ENCODE data around the gene SLC39A6. TPM values are rescaled to one million over a fixed set of nuclear protein-coding genes. Genes with fewer than 3 reads are reported as not detected.

SLC39A6 gene
- total and polyA plus RNA-seq, 2 donors (not counting 3 experiments of a cell fraction or from before 2014, with no cell fraction given), result 13.8 to 23.1 TPM

GRCh38 chr18:36135264-36135663 is 6.1 kb upstream of the SLC39A6 start:
- H3K4me3 ChIP-seq (replicated peaks in 1 of 3; ENCODE audit: insufficient read depth in 1 of 3, low read depth in 1 of 3, low read length in 3 of 3), result no peak overlapping the region
- no peak overlapping the region for H2AFZ ChIP-seq (ENCODE audit: low read depth, low read length)
- H3K4me2 ChIP-seq (ENCODE audit: insufficient read depth, low read length), result no peak overlapping the region
- peaks cover 38% of the 10 kb centered on the region for H3K79me2 ChIP-seq (ENCODE audit: control insufficient read depth, insufficient read depth, low read length)
- H3K27ac ChIP-seq (ENCODE audit: insufficient read depth, low read depth, low read length), result no peak overlapping the region
- H3K4me1 ChIP-seq (ENCODE audit: control insufficient read depth, extremely low read depth, insufficient read depth, low read length), result peaks cover 8% of the 10 kb centered on the region
- intact Hi-C loops (cut with micrococcal nuclease), result no loop called here
- H4K20me1 ChIP-seq (replicated peaks; ENCODE audit: control insufficient read depth, extremely low read depth, insufficient read depth, low read length), result no peaks in the 10 kb centered on the region
- no peak for TF ChIP-seq FOS (IDR thresholded peaks at IDR 0.05; ENCODE audit: borderline replicate concordance, insufficient read depth, low read length)
- TF ChIP-seq POLR2AphosphoS5 (IDR thresholded peaks at IDR 0.05; ENCODE audit: insufficient read depth, low read depth, low read length), result no peak
- TF ChIP-seq POLR2A (IDR thresholded peaks at IDR 0.05; ENCODE audit: low read depth, low read length), result no peak
- TF ChIP-seq JUN (IDR thresholded peaks at IDR 0.05; ENCODE audit: borderline replicate concordance, insufficient read depth, insufficient read length, low read depth), result no peak
- TF ChIP-seq GATA2 (IDR thresholded peaks at IDR 0.05; ENCODE audit: insufficient read depth, insufficient read length, low read depth, low read length), result no peak
- no peak for TF ChIP-seq CTCF (IDR thresholded peaks at IDR 0.05; ENCODE audit: extremely low read depth in 1 of 2, insufficient read depth in 1 of 2, low read depth in 1 of 2, low read length in 2 of 2)
- no peak for TF ChIP-seq EZH2 (IDR thresholded peaks at IDR 0.05; ENCODE audit: borderline replicate concordance, low read depth, low read length, severe bottlenecking)
- no peak for TF ChIP-seq MAX (IDR thresholded peaks at IDR 0.05; ENCODE audit: insufficient read depth, insufficient read length)
- no peak for TF ChIP-seq MYC (IDR thresholded peaks at IDR 0.05; ENCODE audit: low read depth, low read length)
- no peaks in the 10 kb centered on the region for H3K9me1 ChIP-seq (replicated peaks; ENCODE audit: control insufficient read depth, extremely low read depth, insufficient read depth, low read length)
- no peak overlapping the region for H3K9ac ChIP-seq (replicated peaks; ENCODE audit: extremely low read depth, insufficient read depth, low read length)
- H3K36me3 ChIP-seq (ENCODE audit: control insufficient read depth in 2 of 2, extremely low read depth in 1 of 2, insufficient read depth in 2 of 2, low read length in 2 of 2), result peaks cover 9 to 12% of the 10 kb centered on the region in 2 experiments
- FAIRE-seq (peak; percentile 24), DNase-seq (ENCODE audit: low read depth, low spot score) (no peak)
- dilution Hi-C loops (cut with MboI; ENCODE audit: extremely low pct_ligation_motif_present, low sequenced_read_pairs), result no loop called here
- CTCF ChIA-PET, result interaction anchor here (1.0 to 1.5 kb wide), 2 partner anchors 149 to 151 kb away, joined by 3 read pairs; no protein-coding TSS in a partner anchor
- no peaks in the 10 kb centered on the region for H3K9me3 ChIP-seq (replicated peaks; ENCODE audit: control insufficient read depth, insufficient read depth, low read length)
- H3K27me3 ChIP-seq (ENCODE audit: control insufficient read depth in 2 of 2, insufficient read depth in 2 of 2, low read length in 2 of 2), result no peaks in the 10 kb centered on the region
- BruUV-seq (replicated peaks), result no TSS peak
- POLR2A ChIA-PET, result no interaction called here
